DOHH2 (cell line): ENCODE measurements around the gene PEAR1.
"Not testable (repeated sequence)": the region's sequence is repeated elsewhere in the genome, so short reads cannot be mapped to it uniquely, and the experiment has no call there.

Experiments
- H3F3A ChIP-seq: fragments of 200-600 bp; sonication (generic), shearing (Covaris generic); 2 replicates; pipeline ENCODE4 v1.6.0; 2016; ENCODE audit warnings: antibody characterized with exemption, mild to moderate bottlenecking; ENCODE audit not compliant: control insufficient read depth, insufficient read depth
- H3K27ac ChIP-seq: fragments of 200-600 bp; sonication (generic); 2 replicates; pipeline ENCODE4 v1.5.1; 2014; ENCODE audit warnings: low read depth, mild to moderate bottlenecking, low read length, moderate library complexity
- H3K27me3 ChIP-seq: fragments of 200-600 bp; sonication (generic); 2 replicates; pipeline ENCODE4 v1.6.1; 2014; ENCODE audit warnings: mild to moderate bottlenecking, low read length, mixed read lengths; ENCODE audit not compliant: control insufficient read depth
- H3K36me3 ChIP-seq: fragments of 200-600 bp; sonication (generic); 2 replicates; pipeline ENCODE4 v1.6.1; 2014; ENCODE audit warnings: mild to moderate bottlenecking, low read length, moderate library complexity, mixed read lengths; ENCODE audit not compliant: control insufficient read depth
- H3K4me1 ChIP-seq: fragments of 200-600 bp; sonication (generic); 2 replicates; pipeline ENCODE4 v1.6.1; 2014; ENCODE audit warnings: mild to moderate bottlenecking, low read length, mixed read lengths; ENCODE audit not compliant: control insufficient read depth
- H3K4me2 ChIP-seq: fragments of 200-600 bp; sonication (generic); 2 replicates; pipeline ENCODE4 v1.6.0; 2014; ENCODE audit warnings: mild to moderate bottlenecking, low read length, moderate library complexity
- H3K4me3 ChIP-seq: fragments of 200-600 bp; sonication (generic); 2 replicates; pipeline ENCODE4 v1.5.1; 2014; ENCODE audit warnings: mild to moderate bottlenecking, low read length, mixed read lengths
- H3K79me2 ChIP-seq: fragments of 200-600 bp; sonication (generic); 2 replicates; pipeline ENCODE4 v1.6.1; 2014; ENCODE audit warnings: mild to moderate bottlenecking, low read length, mixed read lengths; ENCODE audit not compliant: control insufficient read depth
- H3K9me2 ChIP-seq: fragments of 200-600 bp; sonication (generic); replicated peaks from 2 replicates; pipeline ENCODE4 v1.6.1; 2014; ENCODE audit warnings: mild to moderate bottlenecking, low read length, mixed read lengths; ENCODE audit not compliant: control insufficient read depth
- H3K9me3 ChIP-seq: fragments of 200-600 bp; sonication (generic); 2 replicates; pipeline ENCODE4 v1.6.1; 2014; ENCODE audit warnings: antibody characterized with exemption, low read length, mixed read lengths; ENCODE audit not compliant: control insufficient read depth, insufficient read depth
- H4K20me1 ChIP-seq: fragments of 200-600 bp; sonication (generic); 2 replicates; pipeline ENCODE4 v1.6.0; 2014; ENCODE audit warnings: low read depth, mild to moderate bottlenecking, antibody characterized with exemption, low read length, moderate library complexity; ENCODE audit not compliant: control insufficient read depth, insufficient read depth
- CTCF ChIP-seq: fragments of 200-600 bp; sonication (generic); IDR thresholded peaks from one replicate; pipeline ENCODE4 v1.5.1; 2014; ENCODE audit warnings: antibody characterized with exemption, mild to moderate bottlenecking, low read depth, low read length; ENCODE audit not compliant: poor library complexity, severe bottlenecking
- EZH2phosphoT487 ChIP-seq: fragments of 200-600 bp; sonication (generic); IDR thresholded peaks from 2 replicates; pipeline ENCODE4 v1.6.1; 2017; ENCODE audit warnings: borderline replicate concordance, mild to moderate bottlenecking, antibody characterized with exemption, low read length, moderate library complexity, mixed read lengths

PEAR1 gene

GRCh38 chr1:156925154-156926010, 31.9 kb downstream of the PEAR1 start:
- H3K9me2 ChIP-seq = no peaks in the 10 kb centered on the region
- no peaks in the 10 kb centered on the region for H4K20me1 ChIP-seq
- no peak overlapping the region for H3K27ac ChIP-seq
- no peak overlapping the region for H3K4me3 ChIP-seq
- H3F3A ChIP-seq = no peaks in the 10 kb centered on the region
- no peak overlapping the region for H3K4me2 ChIP-seq
- no peaks in the 10 kb centered on the region for H3K79me2 ChIP-seq
- H3K9me3 ChIP-seq = no peaks in the 10 kb centered on the region
- H3K36me3 ChIP-seq = no peaks in the 10 kb centered on the region
- no peaks in the 10 kb centered on the region for H3K4me1 ChIP-seq
- TF ChIP-seq EZH2phosphoT487 (no peak), CTCF (no peak)
- peaks cover 39% of the 10 kb centered on the region for H3K27me3 ChIP-seq

GRCh38 chr1:156926175-156926574, 32.7 kb downstream of the PEAR1 start:
- no peak overlapping the region for H3K4me3 ChIP-seq
- peaks cover 39% of the 10 kb centered on the region for H3K27me3 ChIP-seq
- no peaks in the 10 kb centered on the region for H4K20me1 ChIP-seq
- no peaks in the 10 kb centered on the region for H3K9me2 ChIP-seq
- no peak overlapping the region for H3K27ac ChIP-seq
- H3F3A ChIP-seq = no peaks in the 10 kb centered on the region
- no peak overlapping the region for H3K4me2 ChIP-seq
- H3K9me3 ChIP-seq = no peaks in the 10 kb centered on the region
- H3K36me3 ChIP-seq = no peaks in the 10 kb centered on the region
- TF ChIP-seq CTCF (no peak), EZH2phosphoT487 (no peak)
- H3K4me1 ChIP-seq = no peaks in the 10 kb centered on the region
- H3K79me2 ChIP-seq = no peaks in the 10 kb centered on the region

- H3K4me2 ChIP-seq, H3F3A ChIP-seq, H3K79me2 ChIP-seq, H3K4me1 ChIP-seq, H3K4me3 ChIP-seq, H3K27ac ChIP-seq, H3K9me3 ChIP-seq, H4K20me1 ChIP-seq, H3K9me2 ChIP-seq, H3K36me3 ChIP-seq: not testable (repeated sequence)
- peaks cover 37% of the 10 kb centered on the region for H3K27me3 ChIP-seq
Measured at GRCh38 chr1:156926695-156927094, 33.2 kb downstream of the PEAR1 start.

DNA sequence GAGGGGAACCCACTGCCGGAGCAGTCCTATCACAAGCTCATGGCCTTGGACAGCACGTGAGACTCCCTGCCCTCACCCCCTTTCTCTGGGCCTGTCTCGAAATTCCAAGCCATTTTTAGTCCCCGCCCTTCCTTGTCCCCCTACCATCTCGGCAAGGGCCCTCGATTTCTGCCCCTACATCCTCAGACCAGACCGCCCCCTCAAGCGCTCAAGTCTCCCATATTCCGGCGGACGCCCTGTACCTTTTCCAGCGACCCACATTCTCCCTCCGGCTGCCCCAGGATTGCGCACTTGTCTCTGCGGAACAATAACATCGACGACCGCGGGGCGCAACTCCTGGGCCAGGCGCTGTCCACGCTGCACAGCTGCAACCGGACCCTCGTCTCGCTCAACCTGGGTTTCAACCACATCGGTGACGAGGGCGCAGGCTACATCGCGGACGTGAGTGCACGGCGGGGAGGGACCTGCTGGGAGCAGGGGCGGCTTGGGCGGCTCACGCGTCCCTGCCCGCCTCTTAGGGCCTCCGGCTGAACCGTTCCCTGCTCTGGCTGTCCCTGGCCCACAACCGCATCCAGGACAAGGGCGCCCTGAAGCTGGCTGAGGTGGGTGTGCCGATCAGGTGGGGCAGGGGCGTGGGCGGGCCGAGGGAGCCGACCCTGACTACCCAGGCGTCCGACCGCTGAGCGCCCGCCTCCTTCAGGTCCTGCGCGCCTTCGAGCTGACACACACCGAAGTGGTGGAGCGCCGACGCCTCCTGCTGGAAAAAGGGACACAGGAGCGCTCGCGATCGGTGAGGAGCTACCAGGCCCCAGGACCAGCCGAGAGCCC, 33.9 kb downstream of the PEAR1 start:
- no peaks in the 10 kb centered on the region for H3K9me2 ChIP-seq
- no peaks in the 10 kb centered on the region for H3K4me1 ChIP-seq
- TF ChIP-seq CTCF = peak; percentile 43
- TF ChIP-seq EZH2phosphoT487 = no peak
- no peak overlapping the region for H3K4me3 ChIP-seq
- H3K27ac ChIP-seq = no peak overlapping the region
- peaks cover 37% of the 10 kb centered on the region for H3K27me3 ChIP-seq
- H3K4me2 ChIP-seq = no peak overlapping the region
- H3K36me3 ChIP-seq = no peaks in the 10 kb centered on the region
- H4K20me1 ChIP-seq = no peaks in the 10 kb centered on the region
- H3K79me2 ChIP-seq = no peaks in the 10 kb centered on the region
- no peaks in the 10 kb centered on the region for H3K9me3 ChIP-seq
- H3F3A ChIP-seq = no peaks in the 10 kb centered on the region
